OCI-LY7 (cell line): Measurements from ENCODE around the gene ADPGK. TPM values are rescaled to one million over a fixed set of nuclear protein-coding genes. Genes with fewer than 3 reads are reported as not detected.
A peak's percentile ranks its signal among the peaks of the same experiment; 100 is the strongest.

Experiments used
- BruUV-seq: library from RNA; stranded (reverse); fragments of 400-500 nt; replicated peaks from 2 replicates; lab custom pipeline; 2021; lab: Mats Ljungman, UMichigan
- CTCF ChIA-PET: fragments of 300-600 bp; sonication (Branson Sonifier 250); formaldehyde crosslinking; loops from one replicate; lab custom pipeline; 2022; ENCODE audit warnings: antibody characterized with exemption; ENCODE audit not compliant: unreplicated experiment; lab: Charles Lee
- POLR2A ChIA-PET: fragments of 300-600 bp; sonication (Branson Sonifier 250); formaldehyde crosslinking; loops from one replicate; lab custom pipeline; 2022; ENCODE audit warnings: antibody characterized with exemption; lab: Charles Lee
- DNase-seq: peaks from one replicate; pipeline ENCODE4 v3.0.0-alpha.2; 2015; ENCODE audit warnings: low spot score
- H2AFZ ChIP-seq: fragments of 200-600 bp; sonication (generic), shearing (Covaris generic); 2 replicates; pipeline ENCODE4 v1.6.1; 2014; ENCODE audit warnings: mild to moderate bottlenecking, antibody characterized with exemption, low read length, moderate library complexity
- H3K27ac ChIP-seq: fragments of 200-600 bp; sonication (generic); 2 replicates; pipeline ENCODE4 v1.5.1; 2014; ENCODE audit warnings: mixed run types, low read depth, mild to moderate bottlenecking, moderate library complexity, low read length, inconsistent platforms; ENCODE audit not compliant: poor library complexity, severe bottlenecking
- H3K36me3 ChIP-seq: fragments of 200-600 bp; sonication (generic); 2 replicates; pipeline ENCODE4 v1.6.1; 2014; ENCODE audit warnings: mild to moderate bottlenecking, antibody characterized with exemption, low read length, moderate library complexity, mixed read lengths; ENCODE audit not compliant: insufficient read depth
- H3K4me1 ChIP-seq: fragments of 200-600 bp; sonication (generic); 2 replicates; pipeline ENCODE4 v1.5.1; 2014; ENCODE audit warnings: mild to moderate bottlenecking, low read length; ENCODE audit not compliant: insufficient read depth, poor library complexity, severe bottlenecking
- H3K4me2 ChIP-seq: fragments of 200-600 bp; sonication (generic); 2 replicates; pipeline ENCODE4 v1.6.1; 2014; ENCODE audit warnings: mild to moderate bottlenecking, low read length
- H3K4me3 ChIP-seq: fragments of 200-600 bp; sonication (generic); 2 replicates; pipeline ENCODE4 v1.5.1; 2014; ENCODE audit warnings: mild to moderate bottlenecking, low read depth, low read length; ENCODE audit not compliant: poor library complexity, severe bottlenecking
- H3K79me2 ChIP-seq: fragments of 200-600 bp; sonication (generic); 2 replicates; pipeline ENCODE4 v1.6.1; 2016; ENCODE audit warnings: low read depth, mild to moderate bottlenecking, low read length, moderate library complexity, mixed read lengths; ENCODE audit not compliant: insufficient read depth
- H3K9me2 ChIP-seq: fragments of 200-600 bp; sonication (generic); 2 replicates; pipeline ENCODE4 v1.6.1; 2016; ENCODE audit warnings: mild to moderate bottlenecking, low read length, mixed read lengths; ENCODE audit not compliant: insufficient read depth
- H3K9me3 ChIP-seq: fragments of 200-600 bp; sonication (generic); 2 replicates; pipeline ENCODE4 v1.6.1; 2014; ENCODE audit warnings: mild to moderate bottlenecking, mixed run types, low read length, mixed read lengths
- H4K20me1 ChIP-seq: fragments of 200-600 bp; sonication (generic); 2 replicates; pipeline ENCODE4 v1.6.1; 2014; ENCODE audit warnings: mild to moderate bottlenecking, antibody characterized with exemption, low read length, moderate library complexity, mixed read lengths; ENCODE audit not compliant: insufficient read depth
- EZH2phosphoT487 ChIP-seq: fragments of 200-600 bp; sonication (generic); IDR thresholded peaks from 2 replicates; pipeline ENCODE4 v1.6.1; 2018; ENCODE audit warnings: low read depth, borderline replicate concordance, mild to moderate bottlenecking, mixed run types, antibody characterized with exemption, low read length, moderate library complexity, mixed read lengths
- intact Hi-C: fragments of 100-400 bp; cut with micrococcal nuclease; formaldehyde crosslinking; loops from one replicate; pipeline ENCODE4 v1.10.0; 2022; ENCODE audit not compliant: unreplicated experiment
- total RNA-seq, 2 experiments: library from RNA; depleted of rRNA in 1 of 2; stranded (reverse); fragments of >200 nt in 1 of 2; shearing (Covaris generic) in 1 of 2; gene quantifications; 2 replicates each; pipeline ENCODE4 v1.2.3, GENCODE V29; 2014 to 2022
- TF ChIP-seq, protein P1 (sequence below): fragments of 200-600 bp; sonication (generic); conservative IDR thresholded peaks from 2 replicates; pipeline ENCODE4 v1.5.1; 2014; ENCODE audit warnings: mild to moderate bottlenecking, antibody characterized with exemption, low read length, moderate library complexity, mixed read lengths

Gene ADPGK
- total RNA-seq, 2 experiments from 2014 or later = 74.9 to 86.8 TPM

- Histone ChIP-seq H3K79me2 (peaks cover 60% of the 10 kb centered on the region), H3K4me1 (peaks cover 37% of the 10 kb centered on the region), H3K4me2 (peak overlapping the region; percentile 65), H3K9me2 (no peaks in the 10 kb centered on the region), H2AFZ (peak overlapping the region; percentile 25; the same call in 1 of the 2 replicates), H3K27ac (peak overlapping the region; percentile 60), H3K36me3 (peaks cover 95% of the 10 kb centered on the region), H4K20me1 (peaks cover 15% of the 10 kb centered on the region; the same call in 1 of the 2 replicates), H3K4me3 (peak overlapping the region; percentile 21), H3K9me3 (no peaks in the 10 kb centered on the region)
- no peak for TF ChIP-seq EZH2phosphoT487
- ChIA-PET POLR2A (interaction anchor here (0.7 to 0.8 kb wide), 2 partner anchors 11 to 87 kb away, joined by 3 read pairs; no protein-coding TSS in a partner anchor), CTCF (no interaction called here)
- intact Hi-C loops = no loop called here
- DNase-seq = peak; percentile 56
- no TSS peak for BruUV-seq
Measured at GRCh38 chr15:72774696-72775383, 8.7 kb downstream of the ADPGK start.

- ChIA-PET POLR2A (no interaction called here), CTCF (no interaction called here)
- no peak for DNase-seq
- TF ChIP-seq EZH2phosphoT487 = no peak
- TF ChIP-seq, protein P1, sequence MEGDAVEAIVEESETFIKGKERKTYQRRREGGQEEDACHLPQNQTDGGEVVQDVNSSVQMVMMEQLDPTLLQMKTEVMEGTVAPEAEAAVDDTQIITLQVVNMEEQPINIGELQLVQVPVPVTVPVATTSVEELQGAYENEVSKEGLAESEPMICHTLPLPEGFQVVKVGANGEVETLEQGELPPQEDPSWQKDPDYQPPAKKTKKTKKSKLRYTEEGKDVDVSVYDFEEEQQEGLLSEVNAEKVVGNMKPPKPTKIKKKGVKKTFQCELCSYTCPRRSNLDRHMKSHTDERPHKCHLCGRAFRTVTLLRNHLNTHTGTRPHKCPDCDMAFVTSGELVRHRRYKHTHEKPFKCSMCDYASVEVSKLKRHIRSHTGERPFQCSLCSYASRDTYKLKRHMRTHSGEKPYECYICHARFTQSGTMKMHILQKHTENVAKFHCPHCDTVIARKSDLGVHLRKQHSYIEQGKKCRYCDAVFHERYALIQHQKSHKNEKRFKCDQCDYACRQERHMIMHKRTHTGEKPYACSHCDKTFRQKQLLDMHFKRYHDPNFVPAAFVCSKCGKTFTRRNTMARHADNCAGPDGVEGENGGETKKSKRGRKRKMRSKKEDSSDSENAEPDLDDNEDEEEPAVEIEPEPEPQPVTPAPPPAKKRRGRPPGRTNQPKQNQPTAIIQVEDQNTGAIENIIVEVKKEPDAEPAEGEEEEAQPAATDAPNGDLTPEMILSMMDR = no peak
- H3K4me1 ChIP-seq = peaks cover 29% of the 10 kb centered on the region
- H3K4me3 ChIP-seq = no peak overlapping the region
- H3K9me3 ChIP-seq = peaks cover 21% of the 10 kb centered on the region
- no peak overlapping the region for H3K4me2 ChIP-seq
- intact Hi-C loops = no loop called here
- peaks cover 97% of the 10 kb centered on the region for H3K36me3 ChIP-seq
- peaks cover 14% of the 10 kb centered on the region; the same call in 1 of the 2 replicates for H4K20me1 ChIP-seq
- H3K9me2 ChIP-seq = no peaks in the 10 kb centered on the region
- peaks cover 36% of the 10 kb centered on the region; the same call in 1 of the 2 replicates for H3K79me2 ChIP-seq
- no peak overlapping the region for H2AFZ ChIP-seq
- BruUV-seq = no TSS peak
- H3K27ac ChIP-seq = no peak overlapping the region
Measured at GRCh38 chr15:72771329-72771725, 12.2 kb downstream of the ADPGK start.

- no peak for TF ChIP-seq EZH2phosphoT487
- TF ChIP-seq, protein P1 = peak; percentile 48; the same call in 1 of the 2 replicates
- Histone ChIP-seq H3K27ac (no peak overlapping the region), H2AFZ (no peak overlapping the region), H4K20me1 (peaks cover 8% of the 10 kb centered on the region; the same call in 1 of the 2 replicates), H3K36me3 (peaks cover 97% of the 10 kb centered on the region), H3K4me3 (no peak overlapping the region), H3K4me1 (peaks cover 23% of the 10 kb centered on the region), H3K9me3 (peaks cover 25% of the 10 kb centered on the region), H3K9me2 (no peaks in the 10 kb centered on the region), H3K4me2 (no peak overlapping the region), H3K79me2 (peaks cover 35% of the 10 kb centered on the region; the same call in 1 of the 2 replicates)
- POLR2A ChIA-PET = no interaction called here
- BruUV-seq = TSS peak; percentile 9
- intact Hi-C loops = no loop called here
- no peak for DNase-seq
- CTCF ChIA-PET = no interaction called here
Measured at GRCh38 chr15:72770673-72771328, 12.8 kb downstream of the ADPGK start.
